OCI-LY1 (cell line): Measurements from ENCODE around the gene NEK5.
"Not testable (repeated sequence)": the region's sequence is repeated elsewhere in the genome, so short reads cannot be mapped to it uniquely, and the experiment has no call there.

Experiments
- H2AFZ ChIP-seq: fragments of 200-600 bp; sonication (generic), shearing (Covaris generic); 2 replicates; pipeline ENCODE4 v1.6.0; 2014; ENCODE audit warnings: antibody characterized with exemption, mild to moderate bottlenecking, low read length
- H3F3A ChIP-seq: fragments of 200-600 bp; sonication (generic), shearing (Covaris generic); 2 replicates; pipeline ENCODE4 v1.6.0; 2014; ENCODE audit warnings: mild to moderate bottlenecking, antibody characterized with exemption, low read length, moderate library complexity; ENCODE audit not compliant: insufficient read depth
- H3K27ac ChIP-seq: fragments of 200-600 bp; sonication (generic); 2 replicates; pipeline ENCODE4 v1.5.1; 2014; ENCODE audit warnings: low read length, mixed run types, mild to moderate bottlenecking, low read depth; ENCODE audit not compliant: poor library complexity, severe bottlenecking
- H3K27me3 ChIP-seq: fragments of 200-600 bp; sonication (generic); 2 replicates; pipeline ENCODE4 v1.6.0; 2014; ENCODE audit warnings: antibody characterized with exemption, mild to moderate bottlenecking, low read length, moderate library complexity; ENCODE audit not compliant: insufficient read depth
- H3K36me3 ChIP-seq: fragments of 200-600 bp; sonication (generic); 2 replicates; pipeline ENCODE4 v1.6.1; 2014; ENCODE audit warnings: mild to moderate bottlenecking, antibody characterized with exemption, low read length, moderate library complexity, mixed read lengths; ENCODE audit not compliant: insufficient read depth
- H3K4me1 ChIP-seq: fragments of 200-600 bp; sonication (generic); 2 replicates; pipeline ENCODE4 v1.5.1; 2014; ENCODE audit warnings: mild to moderate bottlenecking, low read length, moderate library complexity; ENCODE audit not compliant: insufficient read depth, severe bottlenecking
- H3K4me2 ChIP-seq: fragments of 200-600 bp; sonication (generic), shearing (Covaris generic); 2 replicates; pipeline ENCODE4 v1.6.1; 2014; ENCODE audit warnings: low read length
- H3K4me3 ChIP-seq: fragments of 200-600 bp; sonication (generic); 2 replicates; pipeline ENCODE4 v1.5.1; 2014; ENCODE audit warnings: low read length, low read depth, mild to moderate bottlenecking, mixed read lengths; ENCODE audit not compliant: poor library complexity, severe bottlenecking
- H3K79me2 ChIP-seq: fragments of 200-600 bp; shearing (Covaris generic); 2 replicates; pipeline ENCODE4 v1.6.1; 2016; ENCODE audit warnings: mixed run types, low read length, mixed read lengths; ENCODE audit not compliant: insufficient read depth
- H3K9ac ChIP-seq: fragments of 200-600 bp; sonication (generic), shearing (Covaris generic); 2 replicates; pipeline ENCODE4 v1.6.1; 2014; ENCODE audit warnings: mild to moderate bottlenecking, low read length, mixed read lengths
- H3K9me2 ChIP-seq: fragments of 200-600 bp; sonication (generic), shearing (Covaris generic); 2 replicates; pipeline ENCODE4 v1.6.1; 2014; ENCODE audit warnings: low read depth, mild to moderate bottlenecking, low read length, mixed read lengths
- H3K9me3 ChIP-seq: fragments of 200-600 bp; shearing (Covaris generic); 2 replicates; pipeline ENCODE4 v1.6.1; 2014; ENCODE audit warnings: low read length, mixed read lengths
- H4K20me1 ChIP-seq: fragments of 200-600 bp; sonication (generic), shearing (Covaris generic); 2 replicates; pipeline ENCODE4 v1.6.0; 2016; ENCODE audit warnings: mild to moderate bottlenecking, low read length; ENCODE audit not compliant: insufficient read depth
- EZH2 ChIP-seq: fragments of 200-600 bp; sonication (generic), shearing (Covaris generic); IDR thresholded peaks from 2 replicates; pipeline ENCODE4 v1.8.0; 2017; ENCODE audit warnings: borderline replicate concordance, mixed run types, mild to moderate bottlenecking, antibody characterized with exemption, low read length, moderate library complexity, mixed read lengths
- TF ChIP-seq, protein P1 (sequence below): fragments of 200-600 bp; sonication (generic), shearing (Covaris generic); IDR thresholded peaks from 2 replicates; pipeline ENCODE4 v1.5.1; 2017; ENCODE audit warnings: mild to moderate bottlenecking, antibody characterized with exemption, low read length, moderate library complexity, mixed read lengths

The NEK5 gene

GRCh38 chr13:52128714-52129700 is at the start of gene NEK5:
Gene NEK5 (minus strand): TSS chr13:52129073. CDS start chr13:52127482, 1,591 bp downstream.
- H3K9me2 ChIP-seq = no peaks in the 10 kb centered on the region
- H3K27ac ChIP-seq = no peak within 1 kb of the TSS
- H3K9me3 ChIP-seq = no peaks in the 10 kb centered on the region
- no peaks in the 10 kb centered on the region for H3F3A ChIP-seq
- H3K4me2 ChIP-seq = peak within 1 kb of the TSS; percentile 43; the same call in 1 of the 2 replicates
- H3K9ac ChIP-seq = no peak within 1 kb of the TSS
- H3K36me3 ChIP-seq = peaks cover 33% of the 10 kb centered on the region
- no peaks in the 10 kb centered on the region for H3K79me2 ChIP-seq
- no peak within 1 kb of the TSS for H2AFZ ChIP-seq
- H3K4me1 ChIP-seq = no peaks in the 10 kb centered on the region
- H4K20me1 ChIP-seq = no peaks in the 10 kb centered on the region
- H3K27me3 ChIP-seq = no peaks in the 10 kb centered on the region
- peak within 1 kb of the TSS; percentile 36 for H3K4me3 ChIP-seq
- no peak for TF ChIP-seq EZH2
- TF ChIP-seq, protein P1, sequence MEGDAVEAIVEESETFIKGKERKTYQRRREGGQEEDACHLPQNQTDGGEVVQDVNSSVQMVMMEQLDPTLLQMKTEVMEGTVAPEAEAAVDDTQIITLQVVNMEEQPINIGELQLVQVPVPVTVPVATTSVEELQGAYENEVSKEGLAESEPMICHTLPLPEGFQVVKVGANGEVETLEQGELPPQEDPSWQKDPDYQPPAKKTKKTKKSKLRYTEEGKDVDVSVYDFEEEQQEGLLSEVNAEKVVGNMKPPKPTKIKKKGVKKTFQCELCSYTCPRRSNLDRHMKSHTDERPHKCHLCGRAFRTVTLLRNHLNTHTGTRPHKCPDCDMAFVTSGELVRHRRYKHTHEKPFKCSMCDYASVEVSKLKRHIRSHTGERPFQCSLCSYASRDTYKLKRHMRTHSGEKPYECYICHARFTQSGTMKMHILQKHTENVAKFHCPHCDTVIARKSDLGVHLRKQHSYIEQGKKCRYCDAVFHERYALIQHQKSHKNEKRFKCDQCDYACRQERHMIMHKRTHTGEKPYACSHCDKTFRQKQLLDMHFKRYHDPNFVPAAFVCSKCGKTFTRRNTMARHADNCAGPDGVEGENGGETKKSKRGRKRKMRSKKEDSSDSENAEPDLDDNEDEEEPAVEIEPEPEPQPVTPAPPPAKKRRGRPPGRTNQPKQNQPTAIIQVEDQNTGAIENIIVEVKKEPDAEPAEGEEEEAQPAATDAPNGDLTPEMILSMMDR = peak; percentile 41

GRCh38 chr13:52177276-52177675 is 48.4 kb upstream of the NEK5 start:
- TF ChIP-seq, protein P1 = no peak
- no peak for TF ChIP-seq EZH2
- peaks cover 46% of the 10 kb centered on the region for H3K36me3 ChIP-seq

GRCh38 chr13:52173970-52174369 is 45.1 kb upstream of the NEK5 start:
- H3K9me3 ChIP-seq, H2AFZ ChIP-seq, H3K9ac ChIP-seq, H3K4me3 ChIP-seq, H3K79me2 ChIP-seq, H3K4me2 ChIP-seq, H3K27me3 ChIP-seq, H4K20me1 ChIP-seq, H3K4me1 ChIP-seq, H3K9me2 ChIP-seq, H3K27ac ChIP-seq, H3F3A ChIP-seq: not testable (repeated sequence)
- peaks cover 51% of the 10 kb centered on the region for H3K36me3 ChIP-seq

More at GRCh38 chr13:52177276-52177675, 48.4 kb upstream of the NEK5 start:
- Histone ChIP-seq H4K20me1 (no peaks in the 10 kb centered on the region), H3K27ac (no peak overlapping the region), H3K4me2 (no peak overlapping the region), H3K79me2 (no peaks in the 10 kb centered on the region), H2AFZ (no peak overlapping the region), H3K9ac (no peak overlapping the region), H3K4me3 (no peak overlapping the region), H3K9me3 (no peaks in the 10 kb centered on the region), H3K27me3 (no peaks in the 10 kb centered on the region), H3K4me1 (no peaks in the 10 kb centered on the region), H3K9me2 (no peaks in the 10 kb centered on the region), H3F3A (no peaks in the 10 kb centered on the region)
